H1 (cell line): ENCODE results near the gene WWC2. TPM values are rescaled to one million over a fixed set of nuclear protein-coding genes. Genes with fewer than 3 reads are reported as not detected.

ENCODE experiments used
- EP300 ChIP-seq, 2 experiments: IDR thresholded peaks; 1 replicate in 1 of 2; 2 replicates in 1 of 2; pipeline ENCODE4 v1.6.1; 2011 to 2012; ENCODE audit warnings: low read depth in 2 of 2, low read length in 2 of 2, mild to moderate bottlenecking in 2 of 2, borderline replicate concordance in 1 of 2, inconsistent platforms in 1 of 2, moderate library complexity in 1 of 2
- HDAC2 ChIP-seq, 2 experiments: fragments of 300-600 bp in 1 of 2; sonication (generic) in 1 of 2; IDR thresholded peaks; 2 replicates each; pipeline ENCODE4 v1.6.1; 2011 to 2012; ENCODE audit warnings: low read depth in 2 of 2, low read length in 2 of 2, mild to moderate bottlenecking in 2 of 2, moderate library complexity in 2 of 2, borderline replicate concordance in 1 of 2, inconsistent platforms in 1 of 2
- POLR2A ChIP-seq, 2 experiments: IDR thresholded peaks; 1 replicate in 1 of 2; 2 replicates in 1 of 2; pipeline ENCODE4 v1.6.1; 2011; ENCODE audit warnings: low read depth in 2 of 2, low read length in 2 of 2, mild to moderate bottlenecking in 2 of 2; ENCODE audit errors: control extremely low read depth in 1 of 2
- SIN3A ChIP-seq, 2 experiments: IDR thresholded peaks in 1 of 2; conservative IDR thresholded peaks in 1 of 2; 2 replicates each; pipeline ENCODE4 v1.6.1; 2011 to 2012; ENCODE audit warnings: low read length in 2 of 2, improper control_type of control experiment in 1 of 2, low read depth in 1 of 2, mild to moderate bottlenecking in 1 of 2
- SP1 ChIP-seq: IDR thresholded peaks from 2 replicates; pipeline ENCODE4 v1.6.1; 2011; ENCODE audit warnings: low read depth, low read length
- TAF1 ChIP-seq: IDR thresholded peaks from 2 replicates; pipeline ENCODE4 v1.6.1; 2011; ENCODE audit warnings: mild to moderate bottlenecking, low read depth, low read length
- TEAD4 ChIP-seq: IDR thresholded peaks from 2 replicates; pipeline ENCODE4 v1.6.1; 2012; ENCODE audit warnings: low read depth, low read length, inconsistent platforms, mixed read lengths
- polyA plus RNA-seq, 7 experiments: library from polyadenylated mRNA; depleted of rRNA in 3 of 7; stranded (reverse) in 5 of 7; unstranded in 2 of 7; fragments of >200 nt in 5 of 7; fragments of 200-250 nt in 2 of 7; gene quantifications; 1 replicate in 5 of 7; 2 replicates in 1 of 7; 4 replicates in 1 of 7; pipeline versions ENCODE4 v1.2.1 to v1.2.3, GENCODE V29; 2011 to 2013; ENCODE audit warnings: missing spikeins in 2 of 7, mixed read lengths in 2 of 7
- total RNA-seq: library from RNA; stranded (reverse); fragmentation: NEBNext Ultra II Directional; extraction: Animal tissue kit (Norgen Biotek cat#: 25700); gene quantifications from 2 replicates; pipeline ENCODE4 v1.2.1, GENCODE V29; 2021
- TF ChIP-seq, protein P1 (sequence below): fragments of 300-600 bp; sonication (generic); IDR thresholded peaks from 2 replicates; pipeline ENCODE4 v1.7.1; 2012; ENCODE audit warnings: low read length, moderate library complexity, mild to moderate bottlenecking, inconsistent platforms; ENCODE audit not compliant: insufficient replicate concordance
- TF ChIP-seq, protein P2 (sequence below): IDR thresholded peaks from 2 replicates; pipeline ENCODE4 v1.6.1; 2011; ENCODE audit warnings: low read depth, mild to moderate bottlenecking, low read length; ENCODE audit not compliant: insufficient read depth
- TF ChIP-seq, protein P3 (sequence below): IDR thresholded peaks from 2 replicates; pipeline ENCODE4 v1.6.1; 2012; ENCODE audit warnings: inconsistent platforms

WWC2 gene
- total and polyA plus RNA-seq, 2 of the 8 experiments (the other 6 are each of a cell fraction or from before 2014, with no cell fraction given) = 17.6 to 135 TPM

DNA sequence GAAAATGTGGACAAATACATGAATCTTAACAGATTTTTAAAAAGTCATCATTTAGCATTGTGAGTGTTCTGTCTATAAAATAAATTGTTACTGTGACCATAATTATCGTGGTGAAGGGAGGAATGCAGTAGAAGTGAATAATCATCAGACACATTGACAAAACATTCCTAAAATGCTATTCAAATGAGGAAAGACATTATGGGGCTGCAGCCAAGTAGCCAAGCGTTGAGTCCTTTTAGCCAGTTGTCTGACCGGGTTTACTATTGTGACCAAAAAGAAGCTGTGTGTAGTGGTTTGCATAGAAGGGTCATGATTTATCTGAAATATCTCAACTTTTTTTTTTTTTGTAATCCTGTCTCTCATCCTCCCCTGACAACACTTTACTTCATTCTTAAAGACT is 19.5 kb downstream of the WWC2 start (continued):
- TF ChIP-seq, protein P1, sequence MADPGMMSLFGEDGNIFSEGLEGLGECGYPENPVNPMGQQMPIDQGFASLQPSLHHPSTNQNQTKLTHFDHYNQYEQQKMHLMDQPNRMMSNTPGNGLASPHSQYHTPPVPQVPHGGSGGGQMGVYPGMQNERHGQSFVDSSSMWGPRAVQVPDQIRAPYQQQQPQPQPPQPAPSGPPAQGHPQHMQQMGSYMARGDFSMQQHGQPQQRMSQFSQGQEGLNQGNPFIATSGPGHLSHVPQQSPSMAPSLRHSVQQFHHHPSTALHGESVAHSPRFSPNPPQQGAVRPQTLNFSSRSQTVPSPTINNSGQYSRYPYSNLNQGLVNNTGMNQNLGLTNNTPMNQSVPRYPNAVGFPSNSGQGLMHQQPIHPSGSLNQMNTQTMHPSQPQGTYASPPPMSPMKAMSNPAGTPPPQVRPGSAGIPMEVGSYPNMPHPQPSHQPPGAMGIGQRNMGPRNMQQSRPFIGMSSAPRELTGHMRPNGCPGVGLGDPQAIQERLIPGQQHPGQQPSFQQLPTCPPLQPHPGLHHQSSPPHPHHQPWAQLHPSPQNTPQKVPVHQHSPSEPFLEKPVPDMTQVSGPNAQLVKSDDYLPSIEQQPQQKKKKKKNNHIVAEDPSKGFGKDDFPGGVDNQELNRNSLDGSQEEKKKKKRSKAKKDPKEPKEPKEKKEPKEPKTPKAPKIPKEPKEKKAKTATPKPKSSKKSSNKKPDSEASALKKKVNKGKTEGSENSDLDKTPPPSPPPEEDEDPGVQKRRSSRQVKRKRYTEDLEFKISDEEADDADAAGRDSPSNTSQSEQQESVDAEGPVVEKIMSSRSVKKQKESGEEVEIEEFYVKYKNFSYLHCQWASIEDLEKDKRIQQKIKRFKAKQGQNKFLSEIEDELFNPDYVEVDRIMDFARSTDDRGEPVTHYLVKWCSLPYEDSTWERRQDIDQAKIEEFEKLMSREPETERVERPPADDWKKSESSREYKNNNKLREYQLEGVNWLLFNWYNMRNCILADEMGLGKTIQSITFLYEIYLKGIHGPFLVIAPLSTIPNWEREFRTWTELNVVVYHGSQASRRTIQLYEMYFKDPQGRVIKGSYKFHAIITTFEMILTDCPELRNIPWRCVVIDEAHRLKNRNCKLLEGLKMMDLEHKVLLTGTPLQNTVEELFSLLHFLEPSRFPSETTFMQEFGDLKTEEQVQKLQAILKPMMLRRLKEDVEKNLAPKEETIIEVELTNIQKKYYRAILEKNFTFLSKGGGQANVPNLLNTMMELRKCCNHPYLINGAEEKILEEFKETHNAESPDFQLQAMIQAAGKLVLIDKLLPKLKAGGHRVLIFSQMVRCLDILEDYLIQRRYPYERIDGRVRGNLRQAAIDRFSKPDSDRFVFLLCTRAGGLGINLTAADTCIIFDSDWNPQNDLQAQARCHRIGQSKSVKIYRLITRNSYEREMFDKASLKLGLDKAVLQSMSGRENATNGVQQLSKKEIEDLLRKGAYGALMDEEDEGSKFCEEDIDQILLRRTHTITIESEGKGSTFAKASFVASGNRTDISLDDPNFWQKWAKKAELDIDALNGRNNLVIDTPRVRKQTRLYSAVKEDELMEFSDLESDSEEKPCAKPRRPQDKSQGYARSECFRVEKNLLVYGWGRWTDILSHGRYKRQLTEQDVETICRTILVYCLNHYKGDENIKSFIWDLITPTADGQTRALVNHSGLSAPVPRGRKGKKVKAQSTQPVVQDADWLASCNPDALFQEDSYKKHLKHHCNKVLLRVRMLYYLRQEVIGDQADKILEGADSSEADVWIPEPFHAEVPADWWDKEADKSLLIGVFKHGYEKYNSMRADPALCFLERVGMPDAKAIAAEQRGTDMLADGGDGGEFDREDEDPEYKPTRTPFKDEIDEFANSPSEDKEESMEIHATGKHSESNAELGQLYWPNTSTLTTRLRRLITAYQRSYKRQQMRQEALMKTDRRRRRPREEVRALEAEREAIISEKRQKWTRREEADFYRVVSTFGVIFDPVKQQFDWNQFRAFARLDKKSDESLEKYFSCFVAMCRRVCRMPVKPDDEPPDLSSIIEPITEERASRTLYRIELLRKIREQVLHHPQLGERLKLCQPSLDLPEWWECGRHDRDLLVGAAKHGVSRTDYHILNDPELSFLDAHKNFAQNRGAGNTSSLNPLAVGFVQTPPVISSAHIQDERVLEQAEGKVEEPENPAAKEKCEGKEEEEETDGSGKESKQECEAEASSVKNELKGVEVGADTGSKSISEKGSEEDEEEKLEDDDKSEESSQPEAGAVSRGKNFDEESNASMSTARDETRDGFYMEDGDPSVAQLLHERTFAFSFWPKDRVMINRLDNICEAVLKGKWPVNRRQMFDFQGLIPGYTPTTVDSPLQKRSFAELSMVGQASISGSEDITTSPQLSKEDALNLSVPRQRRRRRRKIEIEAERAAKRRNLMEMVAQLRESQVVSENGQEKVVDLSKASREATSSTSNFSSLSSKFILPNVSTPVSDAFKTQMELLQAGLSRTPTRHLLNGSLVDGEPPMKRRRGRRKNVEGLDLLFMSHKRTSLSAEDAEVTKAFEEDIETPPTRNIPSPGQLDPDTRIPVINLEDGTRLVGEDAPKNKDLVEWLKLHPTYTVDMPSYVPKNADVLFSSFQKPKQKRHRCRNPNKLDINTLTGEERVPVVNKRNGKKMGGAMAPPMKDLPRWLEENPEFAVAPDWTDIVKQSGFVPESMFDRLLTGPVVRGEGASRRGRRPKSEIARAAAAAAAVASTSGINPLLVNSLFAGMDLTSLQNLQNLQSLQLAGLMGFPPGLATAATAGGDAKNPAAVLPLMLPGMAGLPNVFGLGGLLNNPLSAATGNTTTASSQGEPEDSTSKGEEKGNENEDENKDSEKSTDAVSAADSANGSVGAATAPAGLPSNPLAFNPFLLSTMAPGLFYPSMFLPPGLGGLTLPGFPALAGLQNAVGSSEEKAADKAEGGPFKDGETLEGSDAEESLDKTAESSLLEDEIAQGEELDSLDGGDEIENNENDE = peak; percentile 33
- TF ChIP-seq TAF1 (no peak), SIN3A (conservative IDR thresholded peaks at IDR 0.05 in 1 of 2, IDR thresholded peaks at IDR 0.05 in 1 of 2; ENCODE audit: low read depth in 1 of 2, low read length in 2 of 2) (no peak), POLR2A (IDR thresholded peaks at IDR 0.05; ENCODE audit: control extremely low read depth in 1 of 2, low read depth in 2 of 2, low read length in 2 of 2) (peak in 1 of 2 experiments; percentile 46; a peak in 1 of 3 replicates), HDAC2 (IDR thresholded peaks at IDR 0.05; ENCODE audit: borderline replicate concordance in 1 of 2, low read depth in 2 of 2, low read length in 2 of 2) (no peak), SP1 (0 out of 2 replicates have a peak, but pooled peaks have one; percentile 27), EP300 (IDR thresholded peaks at IDR 0.05; ENCODE audit: borderline replicate concordance in 1 of 2, low read depth in 2 of 2, low read length in 2 of 2) (no peak), TEAD4 (peak; percentile 76)
- TF ChIP-seq, protein P2, sequence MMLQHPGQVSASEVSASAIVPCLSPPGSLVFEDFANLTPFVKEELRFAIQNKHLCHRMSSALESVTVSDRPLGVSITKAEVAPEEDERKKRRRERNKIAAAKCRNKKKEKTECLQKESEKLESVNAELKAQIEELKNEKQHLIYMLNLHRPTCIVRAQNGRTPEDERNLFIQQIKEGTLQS = no peak
- TF ChIP-seq, protein P3, sequence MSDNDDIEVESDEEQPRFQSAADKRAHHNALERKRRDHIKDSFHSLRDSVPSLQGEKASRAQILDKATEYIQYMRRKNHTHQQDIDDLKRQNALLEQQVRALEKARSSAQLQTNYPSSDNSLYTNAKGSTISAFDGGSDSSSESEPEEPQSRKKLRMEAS = no peak
